SH-SY5Y (cell line): ENCODE measurements around the gene ADCYAP1R1.

ENCODE experiments used
- GATA2 ChIP-seq: IDR thresholded peaks from 2 replicates; pipeline ENCODE4 v1.6.1; 2011; ENCODE audit warnings: mild to moderate bottlenecking, low read depth, low read length
- GATA3 ChIP-seq: IDR thresholded peaks from 2 replicates; pipeline ENCODE4 v1.6.1; 2011; ENCODE audit warnings: low read depth, mild to moderate bottlenecking, low read length, moderate library complexity

DNA sequence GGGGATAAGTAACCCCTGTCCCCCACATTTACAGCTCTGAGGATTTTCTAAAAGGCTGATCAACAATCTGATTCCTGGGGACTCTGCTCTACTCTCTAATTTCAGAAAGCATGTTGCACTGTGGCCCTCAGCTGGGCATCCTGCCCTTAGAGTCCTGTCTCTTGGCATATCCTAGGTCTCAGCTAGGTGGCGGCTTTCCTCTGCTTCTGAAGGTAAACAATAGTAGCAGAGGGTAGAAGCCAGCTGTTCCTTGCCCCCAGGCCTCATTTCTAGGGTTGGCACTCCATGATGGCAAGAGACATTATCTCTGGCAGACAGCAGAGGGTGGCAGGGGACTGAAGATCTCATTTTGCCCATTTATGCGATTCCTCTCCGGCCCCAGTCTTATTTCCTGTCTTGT is 77.0 kb downstream of the ADCYAP1R1 start:
- TF ChIP-seq GATA2 (no peak), GATA3 (no peak)
